GM21515 (cell line): Measurements from ENCODE around the gene NCAPD3.
"Not testable (repeated sequence)": the region's sequence is repeated elsewhere in the genome, so short reads cannot be mapped to it uniquely, and the experiment has no call there.

ENCODE experiments used
- ATAC-seq: cut with Tn5 transposase; IDR thresholded peaks from one replicate; pipeline ENCODE4 v1.9.1; 2021; ENCODE audit not compliant: unreplicated experiment

NCAPD3 gene

GRCh38 chr11:134134167-134134566 lies 89.6 kb downstream of the NCAPD3 start:
- ATAC-seq, result no peak

DNA sequence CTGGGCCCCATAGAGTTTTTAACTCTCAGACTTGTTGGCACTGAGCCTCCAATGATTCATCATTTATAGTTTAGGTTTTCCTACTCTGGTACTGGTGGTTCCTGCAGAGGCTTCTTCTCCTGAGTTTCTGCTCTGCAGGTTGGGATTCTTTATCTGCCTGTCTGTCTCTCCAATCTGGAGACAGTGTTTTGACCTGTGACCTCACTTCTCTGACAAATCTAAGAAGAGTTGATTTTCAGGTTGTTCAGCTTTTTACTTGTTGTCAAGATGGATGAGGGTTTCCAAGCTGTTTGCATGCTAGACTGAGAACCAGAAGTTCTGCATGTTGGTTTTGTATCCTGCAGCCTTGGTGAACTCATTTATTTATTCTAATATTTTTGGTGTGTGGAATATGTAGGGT lies 91.0 kb downstream of the NCAPD3 start:
- no peak for ATAC-seq

DNA sequence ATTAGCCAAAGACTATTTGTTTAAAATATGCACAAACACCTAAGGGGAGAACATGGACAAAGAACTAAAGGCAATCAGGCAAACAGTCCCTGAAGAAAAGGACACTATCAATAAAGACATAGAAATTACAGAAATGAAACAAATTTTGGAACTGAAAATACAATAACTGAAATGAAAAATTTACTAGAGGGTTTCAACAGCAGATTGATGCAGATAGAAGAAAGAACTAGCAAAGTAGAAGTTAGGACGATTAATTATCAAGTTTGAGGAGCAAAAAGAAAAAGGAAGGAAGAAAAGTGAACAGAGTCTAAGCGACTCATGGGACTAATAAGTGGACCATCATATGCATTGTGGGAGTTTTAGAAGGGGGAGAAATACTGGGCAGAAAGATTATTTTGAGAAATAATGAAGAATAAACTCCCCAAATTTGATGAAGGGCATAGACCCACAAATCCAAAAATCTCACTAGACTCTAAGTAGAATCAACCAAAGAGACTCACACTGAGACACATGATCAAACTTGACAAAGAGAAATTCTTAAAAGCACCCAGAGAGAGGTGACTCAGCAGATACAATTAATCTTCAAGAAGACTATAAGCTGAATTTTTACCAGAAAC lies 92.0 kb downstream of the NCAPD3 start:
- no peak for ATAC-seq

GRCh38 chr11:134126217-134126822 lies 97.4 kb downstream of the NCAPD3 start:
- ATAC-seq, result no peak

DNA sequence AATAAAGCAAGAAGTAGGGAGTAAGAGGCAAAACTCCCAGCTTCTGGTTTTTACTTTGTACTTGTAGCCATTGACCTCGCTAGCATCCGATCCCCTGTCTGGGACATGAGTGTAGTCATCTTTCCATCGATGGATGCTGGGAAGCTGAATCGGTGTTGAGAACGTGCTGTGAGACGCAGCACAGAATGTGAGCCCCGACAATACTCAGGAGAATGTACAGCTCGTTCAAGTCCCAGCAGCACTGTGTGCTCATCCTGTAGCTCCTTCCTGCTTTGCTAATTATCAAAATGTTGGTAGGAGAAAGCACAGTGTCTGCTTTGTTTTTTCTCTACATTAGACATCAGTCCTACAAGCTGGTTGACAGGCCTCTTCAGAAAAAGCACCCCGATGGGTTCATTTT lies 98.3 kb downstream of the NCAPD3 start:
- ATAC-seq, result no peak

- no peak for ATAC-seq
Measured at GRCh38 chr11:134124660-134125451, 98.9 kb downstream of the NCAPD3 start.

- no peak for ATAC-seq
Measured at GRCh38 chr11:134120921-134121526, 102.7 kb downstream of the NCAPD3 start.

DNA sequence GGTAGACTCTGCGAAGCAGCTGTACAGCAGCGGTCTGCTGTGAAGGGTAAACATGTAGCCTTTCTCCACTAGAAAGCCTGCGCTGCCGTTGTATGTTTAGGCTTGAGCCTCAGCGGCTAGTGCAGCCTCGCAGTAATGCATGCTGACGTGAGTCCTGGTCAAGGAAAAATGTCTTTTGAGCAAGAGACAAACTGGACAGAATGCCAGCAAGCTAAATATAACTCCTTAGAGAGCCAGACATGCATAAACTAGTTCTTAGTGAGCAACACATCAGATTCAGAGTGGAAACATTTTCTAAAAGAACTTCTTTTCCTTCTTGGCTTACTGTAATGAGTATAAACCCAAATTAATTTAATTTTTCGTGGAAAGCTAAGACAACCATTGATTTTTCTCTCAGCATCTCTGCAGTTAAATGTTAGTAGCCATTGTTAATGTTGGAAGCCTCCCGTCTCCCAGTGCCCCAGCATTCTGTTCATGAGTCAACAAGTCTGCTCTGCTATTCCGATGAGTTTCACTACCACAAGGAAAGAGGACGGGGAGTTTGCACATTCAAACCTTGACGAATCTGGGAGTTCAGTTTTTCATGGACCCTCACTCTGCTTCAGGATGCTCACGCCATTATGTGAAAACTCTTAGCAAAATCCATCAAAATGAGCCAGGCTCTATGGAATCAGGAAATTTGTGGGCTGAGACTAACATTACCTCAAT lies 103.5 kb downstream of the NCAPD3 start:
- no peak for ATAC-seq

DNA sequence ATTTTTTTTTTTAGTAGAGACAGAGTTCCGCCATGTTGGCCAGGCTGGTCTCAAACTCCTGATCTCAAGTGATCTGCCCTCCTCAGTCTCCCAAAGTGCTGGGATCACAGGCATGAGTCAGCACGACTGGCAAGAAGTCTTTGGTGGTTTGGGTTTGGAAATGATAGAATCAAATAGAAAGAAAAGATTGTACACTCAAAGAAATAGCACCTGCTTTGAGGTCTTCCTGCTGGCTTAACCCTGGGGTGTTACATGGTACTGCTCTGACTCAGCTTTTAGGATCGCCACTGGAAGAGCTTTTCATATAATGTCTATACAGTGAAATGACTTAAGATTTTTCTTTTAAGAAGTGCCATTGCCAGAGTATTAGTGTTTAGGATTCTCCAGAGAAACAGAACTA lies 104.7 kb downstream of the NCAPD3 start:
- no peak for ATAC-seq

DNA sequence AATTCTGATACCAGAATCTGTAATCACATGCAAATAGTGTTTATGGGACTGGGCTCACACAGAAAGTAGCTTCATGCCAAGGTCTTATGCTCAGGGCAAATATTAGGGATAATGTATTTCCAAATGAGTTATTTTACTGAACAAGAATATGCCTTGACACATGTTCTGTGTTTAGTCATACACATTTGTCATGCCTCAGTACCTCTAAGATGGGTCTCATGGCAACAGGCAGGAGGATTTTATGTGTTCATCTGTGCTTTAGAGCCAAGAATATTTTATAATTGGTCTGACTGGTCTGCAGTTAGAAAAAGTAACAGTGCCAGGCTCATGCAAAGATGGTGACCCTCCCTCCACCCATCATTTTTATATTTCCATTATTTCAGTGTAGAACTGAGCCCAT lies 105.8 kb downstream of the NCAPD3 start:
- ATAC-seq, result no peak

GRCh38 chr11:134116210-134116609 lies 107.6 kb downstream of the NCAPD3 start:
- ATAC-seq, result no peak

GRCh38 chr11:134113787-134114186 lies 110.0 kb downstream of the NCAPD3 start:
- not testable (repeated sequence) for ATAC-seq

DNA sequence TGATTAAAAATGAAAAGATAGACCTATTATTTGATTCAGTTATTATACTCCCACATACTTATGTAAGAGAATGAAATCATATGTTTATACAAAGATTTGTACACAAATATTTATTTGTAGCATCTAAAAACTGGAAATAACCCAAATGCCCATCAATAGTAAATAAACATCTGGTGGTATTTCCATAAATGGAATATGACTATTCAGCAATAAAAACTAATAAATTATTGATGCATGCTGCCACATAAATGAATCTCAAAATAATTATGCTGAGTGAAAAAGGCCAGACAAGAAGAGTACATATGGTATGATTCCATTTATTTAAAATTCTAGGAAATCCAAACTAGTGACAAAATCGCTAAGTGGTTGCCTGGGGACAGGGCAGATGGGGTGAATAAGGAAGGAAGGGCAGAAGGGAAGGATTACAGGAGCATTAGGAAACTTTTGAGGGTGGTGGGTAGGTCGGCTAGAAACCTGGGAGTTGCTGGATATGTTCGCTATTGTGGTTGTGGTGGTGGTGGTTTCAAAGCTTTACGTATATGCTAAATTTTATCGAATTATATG lies 113.4 kb downstream of the NCAPD3 start:
- no peak for ATAC-seq
